HuH-7.5 (cell line): ENCODE measurements around the gene CNTN6.

Experiments
- DNase-seq: peaks from one replicate; pipeline ENCODE4 v3.0.0; 2011; ENCODE audit warnings: low spot score

The CNTN6 gene

DNA sequence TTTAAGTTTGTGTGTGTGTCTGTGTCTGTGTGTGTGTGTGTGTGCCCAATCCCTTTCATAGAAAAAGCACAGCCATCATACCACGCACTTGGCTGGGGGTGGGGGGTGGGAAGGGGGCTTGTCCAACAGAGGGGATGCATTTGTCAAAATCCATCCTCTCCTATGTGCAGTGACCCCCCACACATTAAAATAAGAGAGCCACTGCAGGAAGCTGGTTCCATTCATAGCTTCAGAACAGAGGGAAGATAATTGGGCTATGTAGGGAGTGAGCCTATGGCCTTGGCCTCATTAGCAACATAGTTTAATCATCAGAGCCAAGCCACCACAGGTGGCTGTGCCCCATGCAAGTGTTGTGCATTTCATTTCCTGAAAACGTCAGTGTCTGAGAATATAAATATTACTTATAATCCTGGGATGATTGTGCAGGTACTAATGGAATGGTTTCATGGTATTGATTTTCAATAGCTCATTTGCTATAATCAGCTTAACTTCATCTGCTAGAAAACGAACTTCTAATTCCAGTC is 330.8 kb downstream of the CNTN6 start:
- DNase-seq, result no peak

DNA sequence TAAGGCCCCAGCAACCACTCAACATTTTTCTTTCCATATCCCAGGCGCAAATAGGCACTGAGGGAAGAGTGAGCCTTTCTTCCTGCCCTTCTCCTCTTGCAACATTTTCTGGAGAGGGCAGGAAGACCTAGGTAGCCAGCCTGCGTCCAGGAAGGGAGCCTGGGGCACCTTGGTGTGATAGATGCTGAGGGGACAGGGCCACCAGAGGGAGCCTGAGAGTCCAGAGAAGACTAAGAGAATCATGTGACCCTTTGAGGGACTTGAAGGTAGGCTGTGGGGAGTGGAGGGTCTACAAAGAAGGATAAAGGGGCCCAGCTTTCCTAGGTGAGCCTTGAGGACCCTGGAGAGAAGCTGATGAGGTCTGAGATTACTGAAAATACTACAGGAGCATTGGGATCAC is 346.6 kb downstream of the CNTN6 start:
- no peak for DNase-seq

DNA sequence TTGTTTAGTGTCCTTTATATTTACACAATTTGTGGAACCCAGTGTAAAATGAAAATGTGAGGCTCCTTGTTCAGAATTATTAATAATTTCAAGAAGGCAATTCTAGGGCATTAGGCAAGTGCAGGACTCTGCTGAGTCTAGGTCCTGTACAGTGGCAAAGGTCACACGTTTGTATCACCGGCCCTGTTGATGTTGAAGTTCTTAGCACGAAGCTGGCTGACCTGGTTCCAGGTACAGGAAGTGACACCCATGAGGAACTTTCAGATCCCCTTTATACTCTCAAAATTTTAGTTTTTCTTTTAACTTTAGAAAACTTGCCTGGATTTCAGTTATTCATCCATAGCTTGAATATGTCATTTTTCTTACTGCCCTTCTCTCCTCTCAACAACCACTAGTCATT is 349.4 kb downstream of the CNTN6 start:
- DNase-seq, result no peak

DNA sequence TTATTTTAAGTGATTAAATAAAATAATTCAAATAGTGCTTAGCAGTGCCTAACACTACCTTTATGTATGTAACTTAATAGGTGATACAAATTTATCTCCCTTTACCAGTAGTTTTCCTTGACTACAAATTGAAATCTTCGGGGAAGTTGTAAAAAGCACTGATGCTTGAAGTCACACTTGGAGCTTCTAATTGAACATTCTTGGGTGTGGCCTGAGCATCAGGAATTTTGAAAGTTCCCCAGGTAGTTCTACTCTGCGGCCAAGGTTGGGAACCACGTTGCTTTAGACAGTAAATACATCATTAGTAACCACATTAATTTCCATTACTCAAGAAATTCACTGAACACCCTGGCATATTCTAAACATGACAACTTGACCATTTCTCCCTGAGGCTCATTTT is 351.4 kb downstream of the CNTN6 start:
- DNase-seq, result no peak

DNA sequence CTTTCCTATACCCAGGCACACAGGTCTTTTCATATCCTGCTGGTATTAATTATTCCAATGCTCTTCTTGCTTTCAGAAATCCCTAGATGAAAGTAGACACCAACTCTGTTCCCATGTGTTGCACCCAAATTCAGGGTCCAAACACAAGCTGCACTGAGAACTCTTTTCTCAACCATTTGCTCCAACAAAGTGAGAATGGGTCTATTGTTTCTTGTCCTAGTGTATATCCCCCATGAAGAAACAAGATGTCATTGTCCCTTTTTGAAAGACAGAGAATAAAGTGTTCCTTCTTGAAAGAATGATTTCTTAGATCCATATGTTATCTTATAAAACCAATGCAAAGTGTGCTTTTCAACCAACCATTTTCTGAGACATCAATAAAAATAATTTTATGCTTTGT is 353.7 kb downstream of the CNTN6 start:
- no peak for DNase-seq

DNA sequence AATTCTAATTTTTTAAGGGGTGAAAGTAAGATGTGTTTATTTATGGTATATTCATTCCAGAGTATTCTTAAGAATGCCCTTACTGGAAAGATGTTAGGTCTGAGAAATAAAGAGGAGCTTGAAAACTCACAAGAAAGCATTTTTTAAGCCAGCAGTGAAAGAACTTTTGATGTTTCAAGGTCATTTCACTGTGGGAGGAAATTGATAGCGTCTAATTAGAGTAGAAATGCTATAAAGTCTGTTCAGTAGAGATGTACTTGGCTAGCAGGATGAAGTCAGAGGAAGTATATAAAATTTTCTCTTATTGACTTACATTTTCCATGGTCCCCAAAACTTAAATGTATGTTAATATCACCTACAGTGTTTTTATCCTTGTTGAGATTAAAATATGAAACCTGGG is 354.6 kb downstream of the CNTN6 start:
- no peak for DNase-seq

DNA sequence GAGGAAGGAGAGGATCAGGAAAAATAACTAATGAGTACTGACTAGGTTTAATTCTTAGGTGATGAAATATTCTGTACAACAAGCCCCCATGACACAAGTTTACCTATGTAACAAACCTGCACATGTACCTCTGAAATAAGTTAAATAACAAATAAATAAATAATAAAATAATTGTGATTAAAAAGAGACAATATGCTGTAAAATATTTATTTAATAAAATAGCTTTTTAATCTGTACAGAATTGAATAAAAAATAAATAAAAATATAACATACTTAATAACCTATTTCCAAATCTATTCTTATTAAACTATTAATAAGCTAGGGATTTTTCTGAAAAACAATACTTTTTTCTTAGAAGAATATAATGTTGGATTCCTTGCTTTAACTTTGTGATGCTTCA is 355.6 kb downstream of the CNTN6 start:
- DNase-seq, result no peak
